GM19099 (cell line): ENCODE data around the gene TOP1.

Source experiments
- POLR2A ChIP-seq: IDR thresholded peaks from 3 replicates; pipeline ENCODE4 v1.6.1; 2011; ENCODE audit warnings: low read depth; ENCODE audit not compliant: insufficient read length; ENCODE audit errors: extremely low read depth

TOP1 gene

DNA sequence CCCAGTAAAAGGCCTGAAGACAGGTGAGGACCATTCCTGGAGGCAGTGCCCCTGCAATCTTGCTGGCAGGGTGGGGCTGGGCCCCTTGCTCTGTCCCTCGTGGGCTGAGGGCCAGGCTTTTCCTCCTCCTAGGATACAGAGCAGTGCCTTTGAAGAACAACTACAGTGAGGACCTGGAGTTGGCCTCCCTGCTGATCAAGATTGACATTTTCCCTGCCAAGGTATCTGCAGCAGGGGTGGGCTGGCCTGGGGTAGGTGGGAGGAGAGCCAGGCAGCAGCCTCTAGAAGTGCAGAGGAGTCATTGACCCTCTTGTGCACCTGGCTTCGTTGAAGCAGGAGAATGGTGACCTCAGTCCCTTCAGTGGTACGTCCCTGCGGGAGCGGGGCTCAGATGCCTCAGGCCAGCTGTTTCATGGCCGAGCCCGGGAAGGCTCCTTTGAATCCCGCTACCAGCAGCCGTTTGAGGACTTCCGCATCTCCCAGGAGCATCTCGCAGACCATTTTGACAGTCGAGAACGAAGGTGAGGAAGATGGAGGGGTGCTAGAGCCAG is 145.2 kb downstream of the TOP1 start:
- TF ChIP-seq POLR2A = no peak
